GM12873 (cell line): Measurements from ENCODE around the gene PLCB4.

Source experiments
- TF ChIP-seq, protein P1 (sequence below): IDR thresholded peaks from 2 replicates; pipeline ENCODE4 v1.5.1; 2012; ENCODE audit warnings: low read depth, mild to moderate bottlenecking, moderate library complexity, low read length, control low read depth; ENCODE audit not compliant: insufficient read depth; ENCODE audit errors: missing control alignments

PLCB4 gene

DNA sequence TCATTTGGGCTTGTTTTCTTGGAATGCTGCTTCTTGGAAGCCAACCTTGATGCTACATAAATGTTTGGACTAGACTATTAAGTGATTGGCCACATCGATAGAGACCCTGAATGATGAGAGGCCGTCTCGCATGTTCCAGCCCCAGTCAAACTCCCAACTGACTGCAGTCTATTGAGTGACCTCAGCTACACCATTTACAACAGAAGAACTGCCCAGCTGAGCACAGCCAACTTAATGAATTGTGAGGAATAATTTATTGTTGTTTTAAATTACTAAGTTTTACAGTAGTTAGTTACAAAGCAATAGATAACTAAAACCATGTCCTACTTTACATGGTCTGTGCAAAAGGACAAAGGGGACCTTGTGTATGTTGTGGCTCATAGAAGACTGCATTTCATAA, 63.0 kb downstream of the PLCB4 start:
- TF ChIP-seq, protein P1, sequence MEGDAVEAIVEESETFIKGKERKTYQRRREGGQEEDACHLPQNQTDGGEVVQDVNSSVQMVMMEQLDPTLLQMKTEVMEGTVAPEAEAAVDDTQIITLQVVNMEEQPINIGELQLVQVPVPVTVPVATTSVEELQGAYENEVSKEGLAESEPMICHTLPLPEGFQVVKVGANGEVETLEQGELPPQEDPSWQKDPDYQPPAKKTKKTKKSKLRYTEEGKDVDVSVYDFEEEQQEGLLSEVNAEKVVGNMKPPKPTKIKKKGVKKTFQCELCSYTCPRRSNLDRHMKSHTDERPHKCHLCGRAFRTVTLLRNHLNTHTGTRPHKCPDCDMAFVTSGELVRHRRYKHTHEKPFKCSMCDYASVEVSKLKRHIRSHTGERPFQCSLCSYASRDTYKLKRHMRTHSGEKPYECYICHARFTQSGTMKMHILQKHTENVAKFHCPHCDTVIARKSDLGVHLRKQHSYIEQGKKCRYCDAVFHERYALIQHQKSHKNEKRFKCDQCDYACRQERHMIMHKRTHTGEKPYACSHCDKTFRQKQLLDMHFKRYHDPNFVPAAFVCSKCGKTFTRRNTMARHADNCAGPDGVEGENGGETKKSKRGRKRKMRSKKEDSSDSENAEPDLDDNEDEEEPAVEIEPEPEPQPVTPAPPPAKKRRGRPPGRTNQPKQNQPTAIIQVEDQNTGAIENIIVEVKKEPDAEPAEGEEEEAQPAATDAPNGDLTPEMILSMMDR = no peak

DNA sequence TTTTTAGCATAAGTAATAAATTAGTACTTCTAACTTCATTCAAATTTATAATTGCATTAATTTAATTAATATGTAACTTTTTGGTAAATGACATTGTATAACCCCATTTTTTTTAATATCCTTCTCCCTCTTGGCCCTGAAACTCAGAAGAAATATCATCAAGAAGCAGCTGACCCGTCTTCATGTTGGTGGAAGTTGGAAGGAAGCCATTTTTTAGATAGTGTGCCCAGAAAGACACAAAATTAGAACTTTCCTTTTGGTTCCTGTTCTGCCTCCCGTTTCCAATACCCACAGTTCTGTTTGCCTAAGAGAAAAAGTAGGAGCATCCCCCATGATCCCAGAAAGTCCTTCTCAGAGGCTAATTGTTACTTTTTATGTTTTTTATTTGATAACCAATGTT, 65.5 kb downstream of the PLCB4 start:
- TF ChIP-seq, protein P1 = no peak

DNA sequence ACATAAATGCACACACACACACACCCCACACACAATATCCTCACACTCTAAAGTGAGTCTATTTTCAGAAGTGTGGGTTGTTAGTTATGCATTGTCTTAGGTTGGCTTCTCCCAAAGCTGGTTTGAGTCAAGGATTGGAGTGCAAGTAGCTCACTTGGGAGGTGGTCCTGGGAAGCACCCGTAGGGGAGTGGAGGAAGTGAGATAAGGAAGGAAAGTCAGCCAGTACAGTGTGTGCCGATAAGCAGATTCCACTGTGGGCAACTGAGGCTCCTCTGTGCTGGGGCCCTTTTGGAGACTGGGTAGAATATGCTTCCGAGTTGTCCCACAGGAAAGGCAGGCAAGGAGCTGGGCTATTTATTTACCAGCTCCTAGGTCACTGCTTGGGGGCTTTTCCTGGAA, 67.2 kb downstream of the PLCB4 start:
- TF ChIP-seq, protein P1 = no peak

DNA sequence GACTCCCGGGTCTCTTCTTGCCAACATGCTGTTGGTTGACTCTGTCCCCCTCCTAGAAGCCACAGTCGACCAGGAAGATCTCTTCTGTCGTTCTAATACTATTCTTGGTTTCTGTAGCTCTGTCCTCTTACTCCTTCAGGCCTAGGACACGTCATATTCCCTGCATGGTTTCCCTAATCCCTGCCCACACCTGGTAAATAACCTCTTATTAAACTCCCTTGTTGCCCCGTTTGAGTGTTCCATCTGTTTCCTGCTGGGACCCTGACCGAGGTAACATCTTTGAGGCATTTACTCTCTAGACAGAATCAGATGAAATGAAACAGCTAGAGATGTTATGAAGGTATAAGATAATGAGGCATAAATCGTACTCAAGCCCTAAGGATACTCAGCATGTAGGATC, 68.1 kb downstream of the PLCB4 start:
- TF ChIP-seq, protein P1 = no peak

DNA sequence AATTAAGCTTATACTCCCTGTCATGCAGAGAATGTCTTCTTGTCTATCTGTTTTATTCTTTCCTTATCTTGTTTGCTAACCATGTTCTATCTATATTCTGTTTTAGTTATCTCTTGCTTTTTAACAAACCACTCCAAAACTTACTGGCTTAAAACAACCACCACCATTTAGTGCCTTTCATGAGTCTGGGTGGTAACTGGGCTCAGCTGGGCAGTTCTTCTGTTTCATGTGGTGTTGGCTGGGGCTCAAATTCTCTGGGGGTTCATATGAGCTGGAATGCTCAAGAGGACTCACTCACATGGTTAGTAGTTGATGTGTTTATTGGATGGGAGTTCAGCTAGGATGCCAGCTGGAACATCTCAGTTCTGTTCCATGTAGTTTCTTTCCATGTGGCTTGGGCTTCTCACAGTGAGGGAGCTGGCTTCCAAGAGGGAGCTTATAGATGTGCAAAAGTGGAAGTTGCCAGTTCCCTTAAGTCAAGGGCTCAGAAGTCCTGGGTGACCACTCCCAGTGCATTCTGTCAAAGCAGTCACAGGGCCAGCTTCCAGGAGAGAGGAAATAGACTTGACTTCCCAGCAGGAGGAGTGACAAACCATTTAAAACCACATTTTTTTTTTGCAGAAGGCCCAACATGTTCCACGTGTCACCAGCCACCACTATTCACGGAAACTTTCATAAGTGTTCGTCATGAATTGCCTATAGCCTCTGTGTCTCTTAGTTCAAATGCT, 70.4 kb downstream of the PLCB4 start:
- TF ChIP-seq, protein P1 = no peak

DNA sequence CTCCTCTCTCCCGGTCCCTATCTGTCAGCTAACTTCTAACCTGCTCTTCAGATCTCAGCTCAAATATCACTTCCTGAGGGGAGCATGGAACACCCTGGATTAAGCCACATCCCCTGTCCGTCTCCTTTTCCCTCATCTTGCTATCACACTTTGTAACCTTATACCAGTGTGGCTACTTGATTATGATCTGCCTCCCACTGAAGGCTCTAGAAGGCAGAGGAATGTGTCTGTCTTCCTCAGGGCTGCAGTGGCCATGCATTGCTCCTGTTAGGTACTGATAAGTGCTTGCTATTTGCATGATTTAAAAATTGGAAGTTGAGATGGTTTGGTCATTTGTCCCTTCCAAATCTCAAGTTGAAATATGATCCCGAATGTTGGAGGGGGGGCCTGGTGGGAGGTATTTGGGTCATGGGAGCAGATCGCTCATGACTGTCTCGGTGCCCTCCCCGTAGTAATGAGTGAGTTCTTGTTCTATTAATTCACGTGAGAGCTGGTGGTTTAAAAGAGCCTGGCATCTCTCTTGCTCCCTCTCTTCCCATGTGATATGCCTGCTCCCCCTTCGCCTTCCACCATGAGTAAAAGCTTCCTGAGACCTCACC, 71.4 kb downstream of the PLCB4 start:
- TF ChIP-seq, protein P1 = no peak

DNA sequence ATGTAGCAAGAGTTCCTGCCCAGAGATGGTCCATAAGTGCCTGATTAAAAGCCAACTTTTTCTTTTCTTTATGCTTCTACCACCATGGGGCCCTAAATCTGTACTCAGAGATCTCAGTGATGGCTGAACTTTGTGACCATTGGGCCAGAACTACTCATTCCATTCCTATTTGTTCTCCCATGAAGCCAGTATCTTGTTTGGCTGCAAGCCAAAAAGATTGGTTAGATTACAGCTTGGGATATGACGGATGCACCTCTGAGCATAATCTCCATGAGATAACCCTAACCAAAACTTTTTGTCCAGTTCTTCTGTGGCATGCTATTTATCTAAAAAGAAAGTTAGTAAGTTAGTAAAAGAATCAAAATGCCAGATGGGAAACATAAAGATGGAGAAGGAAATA, 72.2 kb downstream of the PLCB4 start:
- TF ChIP-seq, protein P1 = no peak
